Measurements from ENCODE around the gene THADA.
"Not testable (repeated sequence)": the region's sequence is repeated elsewhere in the genome, so short reads cannot be mapped to it uniquely, and the experiment has no call there.

The THADA gene

DNA sequence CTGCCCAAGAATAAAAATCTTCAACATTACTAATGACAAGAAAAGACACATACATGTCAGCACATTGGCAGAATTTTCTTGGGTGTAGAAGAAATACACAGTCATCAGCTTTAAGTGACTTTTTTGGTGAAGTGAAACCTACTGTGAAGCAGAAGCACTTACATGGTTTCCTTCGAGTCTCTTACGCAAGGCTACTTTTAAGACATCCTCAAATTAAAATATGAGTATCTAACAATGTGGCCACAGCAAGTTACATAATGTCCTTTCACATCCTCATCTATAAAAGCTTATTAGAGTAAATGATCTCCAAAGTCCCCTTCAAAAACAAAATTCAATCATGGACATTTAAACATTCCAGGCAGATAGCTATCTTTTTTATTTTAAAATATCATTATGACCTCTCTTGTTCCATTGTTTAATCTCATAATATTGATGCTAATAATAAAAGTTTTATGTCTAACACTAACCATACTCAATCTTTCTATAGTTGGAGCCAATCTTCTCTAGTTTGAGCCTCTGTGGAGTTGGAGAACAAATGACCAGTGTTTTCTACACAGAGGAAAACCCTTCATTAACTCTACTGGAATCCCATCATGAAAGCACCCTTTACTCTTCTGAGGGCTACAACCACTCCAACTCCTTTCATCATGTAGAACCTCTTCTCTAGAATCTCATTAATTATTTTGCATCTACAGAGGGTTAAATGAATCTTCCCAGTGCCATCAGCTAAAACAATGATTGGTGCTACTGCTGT, 187.3 kb downstream of the THADA start:
- no peak for DNase-seq

- peak; percentile 39 for DNase-seq
Observed at GRCh38 chr2:43407935-43408334, 187.9 kb downstream of the THADA start.

GRCh38 chr2:43406651-43407279, 189.1 kb downstream of the THADA start:
- DNase-seq: peak; percentile 33

- peak; percentile 14 for DNase-seq
Observed at GRCh38 chr2:43405829-43406228, 190.0 kb downstream of the THADA start.

DNA sequence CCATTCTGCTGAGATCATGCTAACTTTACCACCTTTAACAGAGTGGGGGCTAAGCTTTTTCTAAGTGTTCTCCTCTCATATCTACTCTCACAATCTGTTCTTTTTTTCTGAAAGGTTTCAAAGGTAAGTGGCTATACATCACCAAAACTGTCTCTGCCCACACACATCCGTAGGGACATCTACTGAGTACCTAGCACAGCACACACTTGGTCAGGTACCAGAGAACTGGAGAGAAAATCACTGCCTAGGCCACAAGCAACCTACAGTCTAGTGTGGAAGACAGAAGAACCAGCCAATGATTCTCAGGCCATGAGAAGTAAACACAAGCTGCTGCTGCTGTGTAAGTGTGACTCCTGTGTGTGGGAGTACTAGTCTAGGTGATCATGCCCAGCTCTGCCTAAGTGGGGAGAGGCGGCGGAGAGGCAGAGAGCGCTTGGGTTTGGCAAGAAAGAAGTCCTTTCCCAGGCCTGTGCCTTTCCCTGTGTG, 193.3 kb downstream of the THADA start:
- no peak for DNase-seq

DNA sequence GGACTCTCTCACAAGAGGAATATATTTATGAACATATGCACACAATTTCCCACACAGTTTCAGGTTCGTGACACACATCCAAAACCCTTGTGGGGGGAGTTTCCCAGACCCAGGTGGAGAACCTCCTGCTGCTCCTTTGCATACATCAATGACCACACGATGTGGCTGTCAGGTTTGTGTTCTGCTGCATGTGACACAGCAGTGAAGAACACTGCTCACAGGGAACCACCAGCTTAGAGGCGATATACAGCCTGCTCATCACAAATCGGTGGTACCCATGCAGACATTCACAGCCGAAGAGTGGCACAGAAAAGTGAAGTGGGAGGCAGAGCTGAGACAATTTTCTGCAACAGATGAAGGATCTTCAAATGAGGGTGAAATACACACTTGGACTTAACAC, 193.8 kb downstream of the THADA start:
- no peak for DNase-seq

DNA sequence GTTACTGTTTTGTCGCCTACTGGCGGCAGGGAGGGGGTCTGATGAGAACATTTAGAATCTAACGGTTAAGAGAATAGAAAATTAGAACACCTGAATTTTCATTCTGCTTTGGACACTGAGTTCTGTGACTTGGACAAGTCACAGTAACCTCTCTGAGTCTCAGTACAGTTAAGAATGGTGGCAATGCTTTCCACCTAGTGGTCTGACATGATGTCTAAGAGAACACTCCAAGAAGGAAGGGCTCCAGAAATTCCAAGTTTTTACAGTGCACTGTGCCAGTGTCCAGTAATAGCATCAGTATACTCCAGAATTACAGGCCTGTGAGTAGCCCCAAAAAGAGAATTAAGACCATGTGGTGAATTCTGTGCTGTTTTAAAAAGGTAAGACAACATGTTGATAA, 195.3 kb downstream of the THADA start:
- DNase-seq: peak; percentile 11

GRCh38 chr2:43399515-43400264, 196.1 kb downstream of the THADA start:
- DNase-seq: peak; percentile 79

DNA sequence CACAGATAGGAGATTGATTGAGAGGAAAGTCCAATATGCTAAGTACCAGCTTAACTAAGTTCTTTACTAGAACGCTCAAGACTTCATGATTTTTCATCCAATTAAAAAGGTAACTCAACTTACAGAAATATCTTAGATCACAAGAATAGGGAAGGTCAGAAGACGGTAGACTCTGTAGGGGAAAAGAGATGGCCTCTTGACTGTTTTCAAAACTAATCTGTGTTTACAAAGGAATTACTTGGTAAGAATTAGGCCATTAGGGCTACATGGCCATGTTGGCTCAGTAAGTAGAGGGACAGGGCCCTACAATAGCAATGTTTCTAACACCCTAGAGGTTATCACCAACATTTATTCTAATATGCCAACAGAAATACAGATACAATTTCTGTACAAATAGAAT, 196.7 kb downstream of the THADA start:
- DNase-seq: no peak

GRCh38 chr2:43397821-43398220, 198.0 kb downstream of the THADA start:
- no peak for DNase-seq

GRCh38 chr2:43397411-43397810, 198.4 kb downstream of the THADA start:
- DNase-seq: no peak

DNA sequence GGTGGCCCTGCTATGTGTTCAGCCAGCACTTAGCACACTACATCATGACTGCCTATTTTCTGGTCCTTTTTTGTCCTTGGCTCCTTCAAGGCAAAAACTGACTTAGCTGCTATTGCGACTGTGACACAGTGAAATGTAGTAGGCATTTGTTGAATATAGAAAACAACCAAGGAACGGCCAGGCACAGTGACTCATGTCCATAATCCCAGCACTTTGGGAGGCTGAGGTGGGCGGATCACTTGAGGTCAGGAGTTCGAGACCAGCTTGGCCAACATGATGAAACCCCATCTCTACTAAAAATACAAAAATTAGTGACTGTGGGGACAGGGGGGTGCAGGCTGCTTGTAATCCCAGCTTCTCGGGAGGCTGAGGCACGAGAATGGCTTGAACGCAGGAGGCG, 199.5 kb downstream of the THADA start:
- DNase-seq: not testable (repeated sequence)

DNA sequence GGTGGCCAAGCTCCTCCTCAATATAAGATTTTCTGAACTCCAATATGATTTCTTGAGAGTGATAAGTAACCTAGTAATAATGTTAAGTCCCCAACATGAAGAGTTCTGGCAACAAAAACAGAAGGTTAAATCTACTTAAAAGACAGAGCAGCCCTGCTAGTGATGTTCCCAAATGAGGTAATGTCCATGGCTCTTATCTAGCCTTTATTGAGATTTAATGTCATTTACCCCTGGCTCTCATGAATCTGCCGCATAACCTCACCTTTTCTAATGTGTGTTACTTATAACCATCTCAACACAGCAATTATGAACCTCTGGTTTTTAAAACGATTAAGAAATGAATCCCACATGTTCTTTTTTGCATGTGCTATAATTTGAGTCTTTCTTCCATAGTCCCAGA, 201.9 kb downstream of the THADA start:
- DNase-seq: no peak

DNA sequence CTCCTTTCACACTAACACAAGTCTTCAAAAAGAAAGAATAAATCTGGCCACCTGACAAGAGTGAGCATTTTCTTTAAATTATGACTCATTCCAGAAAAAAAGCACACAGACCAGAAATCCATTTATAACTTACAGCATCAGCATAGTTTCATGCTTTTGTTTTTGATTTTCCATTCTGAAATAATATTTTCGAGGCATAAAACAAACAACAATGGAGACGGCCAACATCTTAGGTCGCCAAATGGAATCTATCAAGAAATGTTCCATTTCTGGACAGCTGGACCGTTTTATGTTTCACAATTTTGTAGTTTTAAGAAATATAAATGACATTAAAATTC, 204.0 kb downstream of the THADA start:
- DNase-seq: peak; percentile 71

- DNase-seq: no peak
Observed at GRCh38 chr2:43391201-43391877, 204.5 kb downstream of the THADA start.

- DNase-seq: no peak
Observed at GRCh38 chr2:43389581-43390466, 206.0 kb downstream of the THADA start.

GRCh38 chr2:43388371-43388770, 207.5 kb downstream of the THADA start:
- DNase-seq: no peak

DNA sequence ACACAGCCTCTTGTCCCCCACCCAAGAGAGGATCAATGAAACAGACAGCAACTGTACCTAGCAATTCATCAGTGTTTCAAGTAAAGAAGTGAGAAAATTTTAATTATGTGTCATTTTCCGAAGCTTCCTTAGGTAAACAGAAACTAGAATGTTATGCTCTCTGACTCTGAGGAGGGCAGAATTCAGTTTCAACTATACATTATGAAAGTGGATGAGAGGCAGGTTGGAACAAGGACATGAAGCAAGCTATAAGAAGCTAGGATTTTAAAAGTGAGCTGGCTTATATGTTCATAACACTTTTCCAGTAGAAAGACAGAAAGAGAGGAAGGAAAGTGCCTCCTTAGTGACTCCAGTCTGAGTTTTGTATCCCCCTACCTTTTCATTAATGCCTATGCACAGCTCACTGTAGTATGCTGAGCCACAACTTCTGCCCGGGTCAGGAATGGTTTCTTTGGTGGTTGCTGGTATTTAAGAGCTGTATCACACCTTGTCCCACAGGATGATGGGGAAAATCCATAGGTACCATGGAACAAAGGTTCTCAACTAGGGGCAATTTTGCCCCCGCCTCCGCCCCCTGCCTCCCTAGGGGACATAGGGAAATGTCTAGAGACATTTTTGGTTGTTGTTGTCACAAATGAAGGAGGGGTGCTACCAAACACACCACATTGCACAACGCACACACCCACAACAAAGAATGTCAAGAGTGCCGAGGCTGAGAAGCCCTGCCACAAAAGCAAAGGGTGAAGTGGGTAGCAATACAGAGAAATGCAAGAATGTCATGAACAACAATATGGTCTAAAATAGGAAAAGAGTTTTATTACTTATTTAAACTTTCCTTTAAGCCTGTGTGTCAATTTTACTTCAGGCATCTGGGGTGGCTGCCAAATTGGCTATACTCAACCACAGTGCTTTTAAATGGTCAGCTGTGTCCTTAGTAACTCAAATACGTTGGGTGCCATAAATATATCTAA, 208.5 kb downstream of the THADA start:
- no peak for DNase-seq

DNA sequence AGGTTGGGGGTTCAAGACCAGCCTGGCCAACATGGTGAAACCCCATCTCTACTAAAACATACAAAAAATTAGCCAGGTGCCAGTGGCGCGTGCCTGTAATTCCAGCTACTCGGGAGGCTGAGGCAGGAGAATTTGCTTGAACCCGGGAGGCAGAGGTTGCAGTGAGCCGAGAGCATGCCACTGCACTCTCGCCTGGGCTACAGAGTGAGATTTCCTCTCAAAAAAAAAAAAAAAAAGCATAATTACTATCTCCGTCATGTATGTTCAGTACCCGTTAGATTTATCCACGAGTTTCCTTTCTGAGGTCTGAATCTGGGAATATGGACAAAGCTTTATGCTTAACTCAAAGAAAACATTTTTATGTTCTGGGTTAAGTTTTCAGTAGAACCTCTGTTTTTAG, 209.2 kb downstream of the THADA start:
- not testable (repeated sequence) for DNase-seq

GRCh38 chr2:43384143-43384542, 211.7 kb downstream of the THADA start:
- DNase-seq: no peak

DNA sequence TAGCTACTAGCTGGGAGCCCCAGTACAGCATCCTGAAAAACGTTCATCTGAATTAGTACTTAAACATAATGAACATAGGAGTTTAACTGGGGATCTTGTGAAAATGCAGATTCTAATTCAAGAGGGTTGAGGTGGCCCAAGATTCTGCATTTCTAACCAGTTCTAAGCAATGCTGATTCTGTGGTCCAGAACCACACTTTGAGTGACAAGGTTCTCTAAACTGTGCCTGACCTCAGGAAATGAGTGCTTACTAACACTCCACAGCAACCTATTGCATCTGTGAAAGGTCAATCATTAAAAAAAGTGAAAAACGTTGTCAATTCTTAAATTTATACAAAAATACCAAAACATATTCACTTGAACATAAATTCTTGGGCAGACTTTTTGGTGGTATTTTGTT, 212.3 kb downstream of the THADA start:
- DNase-seq: no peak

All from fibroblast of skin of scalp (primary cell).